ENCODE data around the gene TALDO1. TPM values are rescaled to one million over a fixed set of nuclear protein-coding genes. Genes with fewer than 3 reads are reported as not detected.

Gene TALDO1
- total and polyA plus RNA-seq, 2 of the 8 experiments (the other 6 are each of a cell fraction or from before 2014, with no cell fraction given) = 265 to 308 TPM

DNA sequence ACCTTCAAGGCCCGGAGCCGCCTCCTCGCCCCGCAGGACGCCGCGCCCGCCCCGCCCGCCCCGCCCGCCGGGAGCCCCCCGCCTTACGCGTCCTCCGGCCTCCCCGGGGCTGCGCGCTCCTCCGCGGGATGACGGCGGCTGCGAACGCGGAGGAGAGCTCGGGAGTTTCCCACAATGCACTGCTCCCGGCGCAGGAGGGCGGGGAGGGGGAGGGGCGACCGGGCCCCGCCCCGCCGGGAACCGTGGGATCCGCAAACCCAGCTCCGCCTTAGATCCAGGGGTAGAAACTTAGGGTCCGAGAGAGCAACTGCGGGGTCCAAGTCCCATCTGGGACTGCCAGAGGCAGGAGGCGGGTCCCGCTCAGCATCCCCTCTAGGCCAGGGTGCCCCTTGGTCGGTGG, 42.7 kb downstream of the TALDO1 start, which contains the start of gene CEND1:
Gene CEND1 (minus strand): TSS at position 148 of the 400 bp plus-strand sequence. CDS start 1,514 bp downstream, outside the sequence.
- H4K8ac ChIP-seq (ENCODE audit: extremely low read depth, insufficient read depth, low read length) = peak within 1 kb of the TSS; percentile 35
- peaks cover 2 to 13% of the 10 kb centered on the region in 2 experiments for H4K20me1 ChIP-seq (replicated peaks in 1 of 2; ENCODE audit: control insufficient read depth in 1 of 2, insufficient read depth in 2 of 2, low read length in 2 of 2)
- H3K4me3 ChIP-seq (ENCODE audit: extremely low read depth in 1 of 4, insufficient read depth in 2 of 4, low read depth in 3 of 4, low read length in 4 of 4) = peak within 1 kb of the TSS in 2 of 4 experiments; percentile 11 to 44; a peak in 3 of 8 replicates
- no peak within 1 kb of the TSS for H2AK5ac ChIP-seq (ENCODE audit: low read depth, low read length)
- H3K9ac ChIP-seq (replicated peaks in 1 of 4; ENCODE audit: extremely low read depth in 1 of 4, low read depth in 3 of 4, low read length in 3 of 4) = no peak within 1 kb of the TSS
- H2BK15ac ChIP-seq (ENCODE audit: low read length) = peak within 1 kb of the TSS; percentile 72; the same call in 1 of the 2 replicates
- TF ChIP-seq SP1 (IDR thresholded peaks at IDR 0.05; ENCODE audit: low read depth, low read length) = 0 out of 2 replicates have a peak, but pooled peaks have one; percentile 14
- peak; percentile 24; the same call in 1 of the 2 replicates for TF ChIP-seq KDM1A (IDR thresholded peaks at IDR 0.05; ENCODE audit: borderline replicate concordance, low read length)
- peak; percentile 66 for TF ChIP-seq CTBP2 (IDR thresholded peaks at IDR 0.05; ENCODE audit: borderline replicate concordance, insufficient read depth, insufficient read length, low read length)
- peak; percentile 57; the same call in 1 of the 2 replicates for TF ChIP-seq YY1 (IDR thresholded peaks at IDR 0.05; ENCODE audit: low read depth, low read length)
- TF ChIP-seq RBBP5 (IDR thresholded peaks at IDR 0.05; ENCODE audit: borderline replicate concordance, low read depth, low read length) = no peak
- TF ChIP-seq, protein P1, sequence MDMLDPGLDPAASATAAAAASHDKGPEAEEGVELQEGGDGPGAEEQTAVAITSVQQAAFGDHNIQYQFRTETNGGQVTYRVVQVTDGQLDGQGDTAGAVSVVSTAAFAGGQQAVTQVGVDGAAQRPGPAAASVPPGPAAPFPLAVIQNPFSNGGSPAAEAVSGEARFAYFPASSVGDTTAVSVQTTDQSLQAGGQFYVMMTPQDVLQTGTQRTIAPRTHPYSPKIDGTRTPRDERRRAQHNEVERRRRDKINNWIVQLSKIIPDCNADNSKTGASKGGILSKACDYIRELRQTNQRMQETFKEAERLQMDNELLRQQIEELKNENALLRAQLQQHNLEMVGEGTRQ (IDR thresholded peaks at IDR 0.05; ENCODE audit: low read length) = no peak
- CTCF ChIA-PET (ENCODE audit: partially characterized antibody) = interaction anchor here (0.7 to 1.1 kb wide), 4 partner anchors 13 to 58 kb away, joined by 3 to 4 read pairs (median 3); no protein-coding TSS in a partner anchor
- peaks cover 3% of the 10 kb centered on the region; the same call in 1 of the 2 replicates for H3K79me1 ChIP-seq (ENCODE audit: low read depth, low read length)
- H2BK20ac ChIP-seq (ENCODE audit: low read length) = no peak within 1 kb of the TSS
- H3K4me2 ChIP-seq (ENCODE audit: insufficient read depth in 1 of 2, low read depth in 2 of 2, low read length in 2 of 2) = peak within 1 kb of the TSS; percentile 46 to 60
- no peak within 1 kb of the TSS for H3K23ac ChIP-seq (ENCODE audit: insufficient read length)
- peak in 1 of 2 experiments; percentile 79 for DNase-seq (ENCODE audit: low read depth in 1 of 2, low spot score in 2 of 2)
- peaks cover 0 to 18% (median 11%) of the 10 kb centered on the region in 4 experiments; a peak in 6 of 7 replicates for H3K4me1 ChIP-seq (replicated peaks in 1 of 4; ENCODE audit: control insufficient read depth in 3 of 4, insufficient read depth in 4 of 4, low read length in 3 of 4)
- no peak within 1 kb of the TSS for H4K91ac ChIP-seq (replicated peaks; ENCODE audit: insufficient read length, low read length)
- no peak within 1 kb of the TSS for H3K27ac ChIP-seq (ENCODE audit: low read depth, low read length)
- H3K23me2 ChIP-seq (ENCODE audit: low read depth, low read length) = no peaks in the 10 kb centered on the region; the same call in 1 of the 2 replicates
- H4K5ac ChIP-seq (ENCODE audit: insufficient read length, low read depth, low read length) = no peak within 1 kb of the TSS
- no peaks in the 10 kb centered on the region for H3K9me3 ChIP-seq (ENCODE audit: insufficient read depth in 2 of 2, low read depth in 1 of 2, low read length in 1 of 2)
- H2BK12ac ChIP-seq (ENCODE audit: low read depth, low read length) = peak within 1 kb of the TSS; percentile 23; the same call in 1 of the 2 replicates
- POLR2A ChIA-PET (ENCODE audit: partially characterized antibody) = interaction anchor here (0.9 to 53.0 kb wide), 11 partner anchors 9 to 169 kb away, joined by 3 to 1917 read pairs (median 4); partner anchors contain the start of genes CD151, CRACR2B, GATD1 and PIDD1
- no peak for FAIRE-seq
- H3K18ac ChIP-seq (ENCODE audit: extremely low read depth, low read length) = peak within 1 kb of the TSS; percentile 32
- no peaks in the 10 kb centered on the region for H3K79me2 ChIP-seq (ENCODE audit: control insufficient read depth in 1 of 2, insufficient read depth in 2 of 2, low read length in 2 of 2)
- no peak within 1 kb of the TSS for H2AFZ ChIP-seq (ENCODE audit: low read length)
- no peaks in the 10 kb centered on the region for H3K27me3 ChIP-seq (replicated peaks in 1 of 4; ENCODE audit: control insufficient read depth in 3 of 4, extremely low read depth in 1 of 4, insufficient read depth in 3 of 4, low read length in 3 of 4)
- 20% methylated on average over 1 of the region's 44 CpGs; no CpG with 5 or more reads in 1 of the 2 experiments for WGBS, 2 experiments (ENCODE audit: extremely low coverage in 1 of 2, insufficient coverage in 1 of 2, insufficient read length in 1 of 2, insufficient replicate concordance in 2 of 2, low coverage in 1 of 2, low lambda C conversion rate in 2 of 2, missing lambda C conversion rate in 1 of 2)
- no peak within 1 kb of the TSS for H3K56ac ChIP-seq (replicated peaks; ENCODE audit: insufficient read length, low read depth, low read length)
- peak within 1 kb of the TSS; percentile 78; the same call in 1 of the 2 replicates for H2BK5ac ChIP-seq (ENCODE audit: low read depth, low read length)
- H3K14ac ChIP-seq (ENCODE audit: insufficient read length) = no peak within 1 kb of the TSS
- H2BK120ac ChIP-seq (replicated peaks; ENCODE audit: low read depth, low read length) = no peak within 1 kb of the TSS
- no peak within 1 kb of the TSS for H3K4ac ChIP-seq (replicated peaks; ENCODE audit: insufficient read length, low read depth, low read length)
- H3K36me3 ChIP-seq (ENCODE audit: control insufficient read depth in 2 of 4, insufficient read depth in 4 of 4, low read length in 3 of 4) = peaks cover 0 to 12% (median 0%) of the 10 kb centered on the region in 4 experiments; a peak in 3 of 8 replicates

Data from H1 (cell line).